ENCODE results near the gene MLPH.

The MLPH gene

GRCh38 chr2:237486819-237487448, at the start of gene MLPH:
TSS of gene MLPH (plus strand) at chr2:237487251. CDS start at chr2:237493427, 6,176 bp downstream.
- Histone ChIP-seq H3K27ac (no peak within 1 kb of the TSS), H3K4me3 (no peak within 1 kb of the TSS), H3K4me1 (peaks cover 27% of the 10 kb centered on the region), H3K36me3 (no peaks in the 10 kb centered on the region), H3K9me3 (peaks cover 35% of the 10 kb centered on the region), H3K27me3 (peaks cover 18% of the 10 kb centered on the region), H3K4me2 (no peak within 1 kb of the TSS), H4K20me1 (no peaks in the 10 kb centered on the region), H3K9ac (no peak within 1 kb of the TSS)
- TF ChIP-seq Cebpa-rat (IDR thresholded peaks at IDR 0.05) = no peak

GRCh38 chr2:237437566-237437965, 49.5 kb upstream of the MLPH start:
- Histone ChIP-seq H3K27ac (no peak overlapping the region), H3K4me3 (no peak overlapping the region), H3K9me3 (peaks cover 9% of the 10 kb centered on the region; the same call in 1 of the 2 replicates), H3K9ac (no peak overlapping the region), H3K36me3 (no peaks in the 10 kb centered on the region), H3K4me1 (peaks cover 74% of the 10 kb centered on the region), H3K4me2 (peak overlapping the region; percentile 52), H3K27me3 (no peaks in the 10 kb centered on the region), H4K20me1 (no peaks in the 10 kb centered on the region)
- TF ChIP-seq Cebpa-rat (IDR thresholded peaks at IDR 0.05) = no peak

- Histone ChIP-seq H3K36me3 (no peaks in the 10 kb centered on the region), H4K20me1 (no peaks in the 10 kb centered on the region), H3K4me2 (peak overlapping the region; percentile 52), H3K4me3 (no peak overlapping the region), H3K4me1 (peaks cover 67% of the 10 kb centered on the region), H3K9me3 (peaks cover 9% of the 10 kb centered on the region; the same call in 1 of the 2 replicates), H3K9ac (no peak overlapping the region), H3K27ac (no peak overlapping the region), H3K27me3 (no peaks in the 10 kb centered on the region)
- TF ChIP-seq Cebpa-rat (IDR thresholded peaks at IDR 0.05) = no peak
Observed at GRCh38 chr2:237438080-237438940, 48.7 kb upstream of the MLPH start.

GRCh38 chr2:237440819-237441281, 46.2 kb upstream of the MLPH start:
- H4K20me1 ChIP-seq = no peaks in the 10 kb centered on the region
- H3K9me3 ChIP-seq = peaks cover 9% of the 10 kb centered on the region; the same call in 1 of the 2 replicates
- H3K36me3 ChIP-seq = no peaks in the 10 kb centered on the region
- H3K27ac ChIP-seq = 0 out of 2 replicates have a peak overlapping the region, but pooled peaks have one; percentile 15
- H3K9ac ChIP-seq = no peak overlapping the region
- TF ChIP-seq Cebpa-rat (IDR thresholded peaks at IDR 0.05) = no peak
- peaks cover 51% of the 10 kb centered on the region for H3K4me1 ChIP-seq
- no peak overlapping the region for H3K4me3 ChIP-seq
- no peak overlapping the region for H3K4me2 ChIP-seq
- no peaks in the 10 kb centered on the region for H3K27me3 ChIP-seq

GRCh38 chr2:237441605-237442274, 45.3 kb upstream of the MLPH start:
- TF ChIP-seq Cebpa-rat (IDR thresholded peaks at IDR 0.05) = no peak
- Histone ChIP-seq H3K27me3 (no peaks in the 10 kb centered on the region), H3K27ac (no peak overlapping the region), H4K20me1 (no peaks in the 10 kb centered on the region), H3K4me1 (peaks cover 46% of the 10 kb centered on the region), H3K4me2 (0 out of 2 replicates have a peak overlapping the region, but pooled peaks have one; percentile 9), H3K4me3 (no peak overlapping the region), H3K9ac (no peak overlapping the region), H3K9me3 (peaks cover 12% of the 10 kb centered on the region), H3K36me3 (no peaks in the 10 kb centered on the region)

GRCh38 chr2:237444071-237444470, 43.0 kb upstream of the MLPH start:
- H3K4me3 ChIP-seq = no peak overlapping the region
- H3K9ac ChIP-seq = no peak overlapping the region
- no peaks in the 10 kb centered on the region for H3K27me3 ChIP-seq
- H4K20me1 ChIP-seq = no peaks in the 10 kb centered on the region
- H3K36me3 ChIP-seq = no peaks in the 10 kb centered on the region
- H3K4me2 ChIP-seq = no peak overlapping the region
- no peak overlapping the region for H3K27ac ChIP-seq
- peaks cover 45% of the 10 kb centered on the region for H3K4me1 ChIP-seq
- peaks cover 11% of the 10 kb centered on the region for H3K9me3 ChIP-seq
- TF ChIP-seq Cebpa-rat (IDR thresholded peaks at IDR 0.05) = no peak

- no peak overlapping the region for H3K9ac ChIP-seq
Observed at GRCh38 chr2:237445611-237446337, 41.3 kb upstream of the MLPH start.

GRCh38 chr2:237446338-237446665, 40.7 kb upstream of the MLPH start:
- H3K4me3 ChIP-seq = no peak overlapping the region
- H4K20me1 ChIP-seq = no peaks in the 10 kb centered on the region
- H3K36me3 ChIP-seq = no peaks in the 10 kb centered on the region
- peaks cover 61% of the 10 kb centered on the region for H3K4me1 ChIP-seq
- TF ChIP-seq Cebpa-rat (IDR thresholded peaks at IDR 0.05) = no peak
- H3K27ac ChIP-seq = no peak overlapping the region
- no peak overlapping the region for H3K4me2 ChIP-seq
- no peak overlapping the region for H3K9ac ChIP-seq
- H3K27me3 ChIP-seq = no peaks in the 10 kb centered on the region
- peaks cover 15% of the 10 kb centered on the region for H3K9me3 ChIP-seq

More at GRCh38 chr2:237445611-237446337, 41.3 kb upstream of the MLPH start:
- Histone ChIP-seq H3K36me3 (no peaks in the 10 kb centered on the region), H3K4me3 (no peak overlapping the region), H3K4me2 (no peak overlapping the region), H4K20me1 (no peaks in the 10 kb centered on the region), H3K27ac (no peak overlapping the region), H3K27me3 (no peaks in the 10 kb centered on the region), H3K4me1 (peaks cover 60% of the 10 kb centered on the region), H3K9me3 (peaks cover 15% of the 10 kb centered on the region)
- TF ChIP-seq Cebpa-rat (IDR thresholded peaks at IDR 0.05) = no peak

GRCh38 chr2:237447496-237447895, 39.6 kb upstream of the MLPH start:
- H3K4me2 ChIP-seq = peak overlapping the region; percentile 68
- no peak overlapping the region; the same call in 1 of the 2 replicates for H3K27ac ChIP-seq
- H3K4me1 ChIP-seq = peaks cover 66% of the 10 kb centered on the region
- no peaks in the 10 kb centered on the region for H3K36me3 ChIP-seq
- H3K27me3 ChIP-seq = no peaks in the 10 kb centered on the region
- no peak for TF ChIP-seq Cebpa-rat (IDR thresholded peaks at IDR 0.05)
- H3K9ac ChIP-seq = no peak overlapping the region
- H3K4me3 ChIP-seq = no peak overlapping the region
- H4K20me1 ChIP-seq = no peaks in the 10 kb centered on the region
- peaks cover 25% of the 10 kb centered on the region for H3K9me3 ChIP-seq
